ENCODE results near the gene JAKMIP2.

The JAKMIP2 gene

GRCh38 chr5:147711019-147711418 lies 71.5 kb downstream of the JAKMIP2 start:
- DNase-seq (ENCODE audit: extremely low spot score, insufficient read length, low read depth) = no peak
- FAIRE-seq = no peak

DNA sequence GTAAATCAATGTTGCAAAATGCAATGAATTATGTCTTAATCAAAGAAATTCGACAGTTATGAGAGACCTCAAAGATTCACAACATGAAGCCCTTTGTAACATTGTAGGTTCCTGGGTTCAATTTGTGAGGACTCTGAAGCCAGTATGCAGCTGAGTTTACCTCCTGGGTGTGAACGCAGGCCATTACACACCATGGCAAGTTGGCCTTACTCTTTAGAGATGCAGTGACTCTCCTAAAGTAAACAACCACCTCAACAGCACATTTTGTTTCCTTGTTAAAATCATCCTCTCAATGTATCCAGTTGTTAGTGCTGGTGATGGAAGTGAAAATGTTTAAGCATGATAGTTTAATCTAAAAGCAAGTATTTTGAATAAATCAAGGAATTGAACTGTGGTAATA lies 73.8 kb downstream of the JAKMIP2 start:
- no peak for DNase-seq (ENCODE audit: extremely low spot score, insufficient read length, low read depth)
- FAIRE-seq = no peak

DNA sequence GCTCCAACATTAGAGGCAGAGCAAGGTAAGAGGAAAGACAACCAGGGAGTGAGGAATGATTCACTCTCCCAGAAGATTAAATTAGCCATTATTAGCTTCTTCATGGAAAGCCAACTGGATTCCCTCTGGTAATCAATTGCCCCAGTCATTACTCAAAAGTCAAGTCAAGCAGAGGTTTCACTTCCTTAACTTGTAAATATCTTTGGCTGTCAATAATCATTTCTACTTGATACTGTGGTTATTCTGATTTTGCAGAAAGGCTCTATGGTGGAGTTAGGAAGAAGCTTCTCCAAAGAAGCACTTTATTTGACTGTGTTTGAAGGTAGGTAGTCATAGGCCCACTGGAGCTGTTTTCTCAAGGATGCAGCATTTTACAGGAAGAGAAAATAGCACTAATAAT lies 78.0 kb downstream of the JAKMIP2 start:
- FAIRE-seq (no peak), DNase-seq (ENCODE audit: extremely low spot score, insufficient read length, low read depth) (no peak)

DNA sequence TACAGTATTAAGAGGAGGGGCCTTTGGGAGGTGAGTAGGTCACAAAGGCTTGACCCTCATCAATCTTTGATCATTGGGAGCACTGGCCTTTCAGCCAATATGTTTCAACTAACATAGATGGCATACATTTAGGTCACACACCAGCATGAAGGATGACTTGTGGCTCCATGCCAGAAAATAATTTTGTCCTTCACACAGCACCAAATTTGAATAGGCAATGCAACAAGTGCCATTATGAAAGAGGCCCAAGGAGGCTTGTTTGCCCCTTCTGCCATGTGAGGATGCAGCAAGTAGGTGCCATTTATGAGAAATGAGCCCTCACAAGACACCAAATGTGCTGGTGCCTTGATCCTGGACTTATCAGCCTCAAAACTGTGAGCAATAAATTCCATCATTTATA lies 81.1 kb downstream of the JAKMIP2 start:
- no peak for FAIRE-seq
- DNase-seq (ENCODE audit: extremely low spot score, insufficient read length, low read depth) = no peak

DNA sequence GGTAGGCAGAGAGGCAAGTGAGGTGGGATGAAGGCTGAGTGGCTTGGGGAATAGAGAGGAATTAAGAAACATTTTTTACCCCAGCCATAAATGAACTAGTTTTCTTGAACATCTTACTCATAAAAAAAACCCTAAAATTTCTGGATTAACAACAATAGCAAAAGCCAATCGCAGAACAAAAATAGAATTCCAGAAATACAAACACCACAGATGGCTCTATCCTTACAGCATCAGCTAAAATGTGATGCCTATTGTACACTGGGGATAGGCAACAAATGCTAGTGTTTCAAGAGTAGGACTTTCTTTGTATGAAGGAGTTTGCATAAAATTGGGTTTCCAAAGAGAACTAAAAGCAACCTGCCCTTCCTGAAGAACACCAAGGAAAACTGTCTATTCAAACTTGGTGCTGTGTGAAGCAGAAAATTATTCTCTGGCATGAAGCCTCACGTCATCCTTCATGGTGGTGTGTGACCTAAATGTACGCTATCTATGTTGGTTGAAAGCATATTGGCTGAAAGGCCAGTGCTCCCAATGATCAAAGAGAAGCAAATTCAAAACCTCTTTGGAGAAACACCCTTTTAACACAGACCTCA lies 82.9 kb downstream of the JAKMIP2 start:
- DNase-seq (ENCODE audit: extremely low spot score, insufficient read length, low read depth) = no peak
- FAIRE-seq = no peak

DNA sequence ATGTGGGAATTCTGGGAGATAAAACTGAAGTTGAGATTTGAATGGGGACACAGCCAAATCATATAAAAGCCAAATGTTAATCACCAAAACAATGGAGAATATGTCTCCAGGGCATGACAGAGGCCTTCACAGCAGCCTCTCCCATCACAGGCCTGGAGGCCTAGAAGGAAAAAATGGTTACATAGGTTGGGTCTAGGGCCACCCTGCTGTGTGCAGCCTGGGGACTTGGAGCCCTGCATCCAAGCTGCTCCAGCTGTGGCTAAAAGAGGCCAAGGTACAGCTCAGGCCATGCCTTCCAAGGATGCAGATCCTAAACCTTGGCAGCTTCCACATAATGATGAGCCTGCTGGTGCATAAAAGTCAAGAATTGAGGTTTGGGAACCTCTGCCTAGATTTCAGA lies 85.1 kb downstream of the JAKMIP2 start:
- DNase-seq (ENCODE audit: extremely low spot score, insufficient read length, low read depth) (no peak), FAIRE-seq (no peak)

GRCh38 chr5:147694772-147695171 lies 87.8 kb downstream of the JAKMIP2 start:
- FAIRE-seq = no peak

GRCh38 chr5:147693233-147693632 lies 89.3 kb downstream of the JAKMIP2 start:
- no peak for FAIRE-seq

More at GRCh38 chr5:147694772-147695171, 87.8 kb downstream of the JAKMIP2 start:
- no peak for DNase-seq (ENCODE audit: extremely low spot score, insufficient read length, low read depth)

GRCh38 chr5:147691130-147691529 lies 91.4 kb downstream of the JAKMIP2 start:
- DNase-seq (ENCODE audit: extremely low spot score, insufficient read length, low read depth) = no peak
- no peak for FAIRE-seq

More at GRCh38 chr5:147693233-147693632, 89.3 kb downstream of the JAKMIP2 start:
- no peak for DNase-seq (ENCODE audit: extremely low spot score, insufficient read length, low read depth)

DNA sequence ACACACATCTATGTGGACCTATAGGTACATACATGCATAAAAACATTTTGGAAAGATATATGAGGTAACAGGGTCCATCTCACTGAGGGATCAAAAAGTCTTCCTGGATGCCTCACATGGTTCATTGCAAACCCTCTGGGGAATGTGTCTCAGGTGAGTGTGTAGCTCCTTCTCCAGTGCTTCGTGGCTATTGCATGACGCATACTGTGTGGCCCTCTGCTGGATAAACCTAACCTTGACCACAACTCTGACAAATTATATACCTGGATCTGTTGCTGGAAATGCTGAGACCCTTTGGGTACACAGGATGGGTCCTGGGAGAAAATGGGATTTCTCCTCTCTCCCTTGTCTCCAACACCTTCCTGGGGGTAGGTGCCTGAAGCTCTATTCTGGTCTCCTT lies 91.9 kb downstream of the JAKMIP2 start:
- DNase-seq (ENCODE audit: extremely low spot score, insufficient read length, low read depth) (no peak), FAIRE-seq (no peak)

- FAIRE-seq = no peak
- no peak for DNase-seq (ENCODE audit: extremely low spot score, insufficient read length, low read depth)
These were observed 93.1 kb downstream of the JAKMIP2 start for GRCh38 chr5:147689426-147689825.

DNA sequence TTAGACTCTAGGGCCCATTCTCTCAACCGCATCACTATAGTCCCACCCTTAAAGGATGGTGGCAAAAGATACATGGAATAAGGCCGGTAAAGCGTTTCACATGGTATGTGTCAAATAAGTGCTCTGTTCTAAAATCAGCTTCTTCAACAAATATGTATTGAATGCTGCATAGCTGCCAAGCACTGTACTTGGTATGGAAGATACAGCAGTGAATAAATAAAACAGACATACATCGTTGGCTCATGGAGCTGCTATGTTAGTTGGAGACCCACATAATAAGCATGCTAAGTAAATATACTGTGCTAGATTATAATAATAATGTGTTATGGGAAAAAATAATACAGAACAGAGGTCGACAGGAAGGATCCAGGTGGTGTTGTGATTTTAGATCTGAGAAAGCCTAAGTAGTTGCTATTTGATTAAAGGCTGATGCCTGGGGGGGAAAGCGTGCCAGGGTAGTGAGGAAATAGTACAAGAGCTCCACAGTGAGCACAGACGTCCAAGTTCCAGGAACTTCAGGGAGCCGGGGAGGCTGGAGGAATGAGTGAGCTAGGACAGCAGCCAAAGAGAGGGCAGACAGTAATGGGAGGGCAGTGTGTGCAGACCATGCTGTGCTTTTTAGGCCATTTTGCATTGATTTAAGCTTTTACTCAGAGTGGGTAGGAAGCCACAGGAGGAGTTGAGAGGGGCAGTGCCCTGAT lies 93.7 kb downstream of the JAKMIP2 start:
- no peak for FAIRE-seq
- DNase-seq (ENCODE audit: extremely low spot score, insufficient read length, low read depth) = no peak

GRCh38 chr5:147687118-147687517 lies 95.4 kb downstream of the JAKMIP2 start:
- DNase-seq (ENCODE audit: extremely low spot score, insufficient read length, low read depth) (no peak), FAIRE-seq (no peak)

DNA sequence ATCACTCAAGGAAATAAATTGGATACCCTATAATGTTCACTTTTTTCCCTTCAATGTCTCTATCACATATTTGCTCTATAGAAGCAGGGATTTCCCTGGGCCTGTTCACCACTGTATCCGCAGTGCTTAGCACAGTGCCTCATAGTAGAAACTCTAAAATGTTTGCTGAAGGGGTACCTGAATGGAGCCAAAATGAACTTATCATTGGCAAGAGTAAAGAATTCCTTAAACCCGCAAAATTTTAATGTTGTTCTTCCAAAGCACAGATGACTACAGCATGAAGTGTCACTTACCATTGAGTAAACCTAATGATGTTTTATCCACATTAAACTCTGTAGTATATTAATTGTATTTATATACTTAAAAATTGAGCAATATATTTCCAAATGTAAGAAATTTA lies 96.1 kb downstream of the JAKMIP2 start:
- FAIRE-seq (no peak), DNase-seq (ENCODE audit: extremely low spot score, insufficient read length, low read depth) (no peak)

- DNase-seq (ENCODE audit: extremely low spot score, insufficient read length, low read depth) (no peak), FAIRE-seq (no peak)
These were observed 96.5 kb downstream of the JAKMIP2 start for GRCh38 chr5:147685993-147686392.

- no peak for DNase-seq (ENCODE audit: extremely low spot score, insufficient read length, low read depth)
- no peak for FAIRE-seq
These were observed 107.4 kb downstream of the JAKMIP2 start for GRCh38 chr5:147675168-147675567.

DNA sequence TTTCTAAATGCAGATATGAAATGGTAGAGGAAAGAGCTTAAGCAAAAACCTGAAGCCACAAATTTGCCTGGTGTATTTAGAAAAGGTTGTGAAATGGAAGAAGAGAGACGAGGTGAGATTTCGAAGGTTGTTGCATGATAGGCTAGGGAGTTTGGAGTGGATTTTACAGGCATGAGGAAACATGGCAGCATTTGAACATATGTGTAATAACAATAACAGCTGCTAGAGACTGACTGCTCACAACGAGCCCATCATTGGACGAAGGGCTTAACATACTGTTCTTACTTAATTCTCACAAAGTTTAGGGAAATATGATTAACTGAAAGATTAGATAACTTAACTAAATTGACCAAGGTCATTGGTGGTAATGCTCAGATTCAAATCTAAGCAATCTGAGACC lies 108.1 kb downstream of the JAKMIP2 start:
- no peak for DNase-seq (ENCODE audit: extremely low spot score, insufficient read length, low read depth)
- no peak for FAIRE-seq

DNA sequence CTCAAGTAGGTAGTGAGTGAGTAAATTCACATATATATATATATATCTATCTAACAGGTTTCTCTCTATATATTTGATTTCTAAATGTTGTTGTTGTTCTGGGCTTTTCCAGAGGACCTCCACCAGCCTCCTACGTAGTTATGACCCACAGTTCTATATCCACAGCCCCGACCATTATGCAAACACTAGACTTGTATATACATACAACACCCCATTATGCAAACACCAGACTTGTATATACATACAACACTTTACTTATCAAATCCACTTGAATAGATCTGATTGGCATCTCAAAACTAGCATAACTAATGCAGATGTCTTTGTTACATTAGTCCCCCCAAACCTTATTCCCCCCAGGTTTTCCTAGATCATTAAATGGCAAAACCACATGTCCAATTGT lies 108.7 kb downstream of the JAKMIP2 start:
- FAIRE-seq (no peak), DNase-seq (ENCODE audit: extremely low spot score, insufficient read length, low read depth) (no peak)

GRCh38 chr5:147673266-147673665 lies 109.3 kb downstream of the JAKMIP2 start:
- DNase-seq (ENCODE audit: extremely low spot score, insufficient read length, low read depth) (no peak), FAIRE-seq (no peak)

DNA sequence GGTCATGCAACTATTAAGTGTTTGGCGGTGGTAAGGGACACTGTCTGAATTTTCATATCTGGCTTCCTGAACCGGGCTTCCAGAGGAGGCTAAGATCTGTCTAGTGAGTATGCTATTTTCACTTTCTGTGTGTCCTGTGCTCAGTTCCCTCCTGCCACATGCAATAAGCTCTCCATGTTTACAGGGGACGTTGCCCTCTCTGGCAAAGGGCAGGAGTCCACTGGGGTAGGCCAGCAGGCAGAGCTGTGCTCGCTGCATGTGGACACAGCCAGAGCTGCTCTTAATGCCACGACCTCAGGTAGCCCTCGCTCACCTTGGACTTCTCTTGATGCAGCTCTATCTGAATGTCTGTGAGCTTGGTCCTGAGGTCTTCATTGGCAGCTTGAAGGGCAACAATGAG lies 111.2 kb downstream of the JAKMIP2 start:
- DNase-seq (ENCODE audit: extremely low spot score, insufficient read length, low read depth) (no peak), FAIRE-seq (no peak)

DNA sequence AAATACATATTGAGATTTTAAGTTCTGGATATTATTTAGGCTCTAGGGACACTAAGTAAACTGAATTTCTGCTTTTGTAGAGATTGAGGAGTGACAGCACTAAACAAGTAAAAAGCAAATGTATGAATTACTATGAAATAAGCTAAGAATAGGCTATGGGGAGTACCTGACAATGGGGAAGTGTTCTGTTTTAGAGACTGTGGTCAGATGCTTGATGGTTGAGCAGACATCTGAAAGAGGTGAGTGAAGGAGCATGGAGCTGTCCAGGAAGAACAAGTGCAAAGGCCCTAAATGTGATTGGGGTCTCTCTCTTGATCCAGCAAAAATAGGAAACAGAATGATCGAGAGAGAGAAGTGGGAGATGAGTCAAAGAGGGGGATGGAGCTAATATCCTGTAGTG lies 111.7 kb downstream of the JAKMIP2 start:
- DNase-seq (ENCODE audit: extremely low spot score, insufficient read length, low read depth) (no peak), FAIRE-seq (no peak)
